GM10248 (cell line): ENCODE measurements around the gene FHOD3.

ENCODE experiments used
- CTCF ChIA-PET: fragments of 300-600 bp; sonication (Branson Sonifier 250); formaldehyde crosslinking; extraction: SDS; loops from one replicate; lab custom pipeline; 2021; ENCODE audit warnings: antibody characterized with exemption; lab: Yijun Ruan, JAX
- POLR2A ChIA-PET: fragments of 350-650 bp; sonication (Branson Sonifier 250); formaldehyde crosslinking; extraction: SDS; loops from one replicate; lab custom pipeline; 2020; ENCODE audit warnings: antibody characterized with exemption; lab: Yijun Ruan, JAX
- DNase-seq: peaks from one replicate; pipeline ENCODE4 v3.0.0; 2012; ENCODE audit errors: extremely low spot score
- TF ChIP-seq, protein P1 (sequence below): IDR thresholded peaks from 2 replicates; pipeline ENCODE4 v1.5.1; 2012; ENCODE audit warnings: mild to moderate bottlenecking, low read depth; ENCODE audit errors: extremely low read depth, missing control alignments, control extremely low read depth

The FHOD3 gene

DNA sequence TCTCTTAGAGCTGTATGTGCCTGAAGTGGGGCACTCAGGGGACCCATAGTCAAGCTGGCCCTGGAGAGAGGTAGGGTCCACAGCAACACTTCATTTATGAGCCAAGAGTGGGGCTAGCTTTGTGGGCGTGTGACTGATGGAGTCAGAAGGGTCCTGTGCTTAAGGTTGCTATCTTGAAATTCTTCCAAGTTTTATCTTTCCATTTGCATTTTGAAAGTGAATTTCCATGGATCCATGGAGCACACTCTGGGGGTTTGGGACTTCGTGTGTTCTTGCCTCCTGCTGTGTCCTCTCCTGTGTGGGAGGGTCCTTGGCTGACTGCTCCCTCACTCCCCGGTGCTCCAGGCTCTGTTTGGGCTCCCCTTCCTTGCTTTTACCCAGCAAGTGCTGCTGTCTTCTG lies 50.8 kb downstream of the FHOD3 start:
- CTCF ChIA-PET: interaction anchor here (1.0 to 1.5 kb wide), 2 partner anchors 10 to 16 kb away, joined by 3 to 4 read pairs; no protein-coding TSS in a partner anchor
- POLR2A ChIA-PET: no interaction called here
- no peak for DNase-seq
- TF ChIP-seq, protein P1, sequence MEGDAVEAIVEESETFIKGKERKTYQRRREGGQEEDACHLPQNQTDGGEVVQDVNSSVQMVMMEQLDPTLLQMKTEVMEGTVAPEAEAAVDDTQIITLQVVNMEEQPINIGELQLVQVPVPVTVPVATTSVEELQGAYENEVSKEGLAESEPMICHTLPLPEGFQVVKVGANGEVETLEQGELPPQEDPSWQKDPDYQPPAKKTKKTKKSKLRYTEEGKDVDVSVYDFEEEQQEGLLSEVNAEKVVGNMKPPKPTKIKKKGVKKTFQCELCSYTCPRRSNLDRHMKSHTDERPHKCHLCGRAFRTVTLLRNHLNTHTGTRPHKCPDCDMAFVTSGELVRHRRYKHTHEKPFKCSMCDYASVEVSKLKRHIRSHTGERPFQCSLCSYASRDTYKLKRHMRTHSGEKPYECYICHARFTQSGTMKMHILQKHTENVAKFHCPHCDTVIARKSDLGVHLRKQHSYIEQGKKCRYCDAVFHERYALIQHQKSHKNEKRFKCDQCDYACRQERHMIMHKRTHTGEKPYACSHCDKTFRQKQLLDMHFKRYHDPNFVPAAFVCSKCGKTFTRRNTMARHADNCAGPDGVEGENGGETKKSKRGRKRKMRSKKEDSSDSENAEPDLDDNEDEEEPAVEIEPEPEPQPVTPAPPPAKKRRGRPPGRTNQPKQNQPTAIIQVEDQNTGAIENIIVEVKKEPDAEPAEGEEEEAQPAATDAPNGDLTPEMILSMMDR: no peak

DNA sequence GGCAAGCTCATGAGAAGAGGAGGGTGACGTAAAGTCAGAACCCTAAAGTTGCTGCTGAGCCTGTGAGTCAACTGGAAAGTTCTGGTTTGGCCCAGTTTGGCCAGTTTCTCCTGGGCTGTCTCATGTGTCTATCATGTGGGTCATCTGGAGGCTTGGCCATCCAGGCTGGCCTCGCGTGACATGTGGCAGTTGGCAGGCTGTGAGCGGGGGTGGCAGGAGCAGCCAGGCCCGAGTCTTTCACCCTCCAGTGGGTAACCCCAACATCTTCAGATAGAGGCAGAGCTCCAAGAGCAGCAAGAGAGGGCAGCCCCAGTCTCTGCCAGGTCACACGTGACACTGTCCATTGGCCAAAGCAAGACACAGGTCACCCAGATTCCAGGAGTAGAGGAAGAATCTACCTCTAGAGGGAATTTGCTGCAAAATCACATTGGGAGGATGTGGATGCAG lies 51.5 kb downstream of the FHOD3 start:
- ChIA-PET POLR2A (no interaction called here), CTCF (interaction anchor here (1.0 kb wide), 1 partner anchor 9 kb away, joined by 4 read pairs; no protein-coding TSS in a partner anchor)

DNA sequence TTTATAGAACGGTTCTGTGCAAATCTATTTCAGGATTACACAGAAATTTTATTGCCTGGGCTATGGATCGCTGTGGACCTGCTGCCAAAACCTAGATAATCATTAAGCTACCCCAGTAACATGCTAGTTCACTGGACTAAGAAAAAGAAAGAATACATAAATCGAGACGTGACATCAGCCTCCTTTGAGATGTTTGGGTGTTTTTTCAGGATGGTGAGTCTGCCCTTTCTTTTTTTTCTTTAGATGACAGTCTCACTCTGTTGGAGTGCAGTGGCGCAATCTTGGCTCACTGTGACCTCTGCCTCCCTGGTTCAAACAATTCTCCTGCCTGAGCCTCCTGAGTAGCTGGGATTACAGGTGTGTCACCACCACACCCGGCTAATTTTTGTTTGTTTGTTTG lies 52.0 kb downstream of the FHOD3 start:
- DNase-seq: no peak
- CTCF ChIA-PET: no interaction called here
- POLR2A ChIA-PET: no interaction called here
- TF ChIP-seq, protein P1: no peak

More for the DNA sequence above, 51.5 kb downstream of the FHOD3 start:
- DNase-seq: no peak
- TF ChIP-seq, protein P1: no peak

DNA sequence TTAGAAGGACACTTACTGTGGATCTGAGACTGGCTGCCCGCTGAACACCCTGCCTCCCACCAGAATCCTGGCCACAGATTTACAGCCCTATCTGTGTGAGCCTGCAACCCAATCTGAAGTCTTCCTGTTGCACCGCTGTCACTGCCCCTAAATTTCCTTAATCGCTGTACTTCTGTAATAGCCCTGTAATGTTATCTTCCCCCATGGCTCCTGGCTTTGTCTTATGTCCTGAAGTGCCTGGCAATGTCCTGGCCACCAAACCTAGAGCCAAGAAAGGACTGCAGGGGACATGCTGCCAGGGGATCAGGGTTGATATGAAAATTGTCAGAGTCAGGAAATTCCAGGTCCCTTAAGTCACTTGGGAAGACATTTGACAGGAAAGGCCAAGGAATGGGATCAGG lies 52.7 kb downstream of the FHOD3 start:
- CTCF ChIA-PET: no interaction called here
- no peak for DNase-seq
- POLR2A ChIA-PET: no interaction called here
- TF ChIP-seq, protein P1: no peak

DNA sequence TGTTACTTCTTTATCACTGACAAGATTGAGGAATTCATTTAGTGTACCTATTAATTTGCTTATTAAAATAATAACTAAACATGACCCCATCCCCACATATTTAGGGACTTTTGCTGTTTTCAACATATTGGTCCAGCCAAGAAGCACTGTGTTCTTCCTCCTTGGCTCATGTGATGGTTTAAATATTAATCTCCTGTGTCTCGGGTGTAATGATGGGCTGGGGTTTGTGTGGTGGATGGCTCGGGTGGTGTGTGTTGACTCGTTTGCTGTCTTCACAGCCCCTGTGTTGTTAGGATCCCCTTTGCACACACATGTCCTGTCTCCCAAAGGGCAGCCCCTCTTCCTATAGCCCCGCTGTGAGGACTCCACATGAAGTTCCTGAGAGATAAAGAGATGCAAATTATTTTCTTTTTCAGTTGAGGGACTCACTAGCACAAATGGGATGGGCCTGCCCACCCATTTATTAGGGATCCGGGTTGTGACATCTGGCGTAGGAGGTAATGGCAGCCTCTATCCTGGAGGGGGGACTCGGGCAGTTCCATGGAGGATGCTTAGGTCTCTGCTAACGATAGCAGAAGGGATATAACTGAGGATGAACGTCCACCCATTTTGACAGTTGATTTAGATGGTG lies 53.4 kb downstream of the FHOD3 start:
- no peak for DNase-seq
- POLR2A ChIA-PET: no interaction called here
- TF ChIP-seq, protein P1: no peak
- CTCF ChIA-PET: no interaction called here

DNA sequence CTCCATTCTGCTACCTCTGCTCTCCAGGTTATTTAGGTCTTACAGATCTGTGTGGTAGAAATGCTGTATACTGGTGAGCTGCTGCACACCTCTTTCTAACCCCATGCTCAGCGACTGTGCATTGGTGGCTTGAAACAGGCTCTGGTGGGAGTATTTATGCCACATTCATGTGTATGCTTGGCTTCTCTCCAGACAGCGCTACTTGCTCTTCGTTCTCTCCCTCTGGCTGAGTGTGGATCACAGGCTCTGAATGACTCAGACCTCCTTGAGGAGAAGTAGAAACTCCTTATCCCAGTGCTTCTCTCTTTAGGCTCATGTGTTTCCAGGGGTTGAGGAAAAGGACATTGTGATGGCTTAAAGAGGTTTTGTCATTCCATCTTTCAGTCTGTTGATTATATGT lies 54.9 kb downstream of the FHOD3 start:
- POLR2A ChIA-PET: no interaction called here
- CTCF ChIA-PET: no interaction called here
- TF ChIP-seq, protein P1: no peak
- DNase-seq: no peak
